ENCODE measurements around the gene OR52K1.

Gene OR52K1

DNA sequence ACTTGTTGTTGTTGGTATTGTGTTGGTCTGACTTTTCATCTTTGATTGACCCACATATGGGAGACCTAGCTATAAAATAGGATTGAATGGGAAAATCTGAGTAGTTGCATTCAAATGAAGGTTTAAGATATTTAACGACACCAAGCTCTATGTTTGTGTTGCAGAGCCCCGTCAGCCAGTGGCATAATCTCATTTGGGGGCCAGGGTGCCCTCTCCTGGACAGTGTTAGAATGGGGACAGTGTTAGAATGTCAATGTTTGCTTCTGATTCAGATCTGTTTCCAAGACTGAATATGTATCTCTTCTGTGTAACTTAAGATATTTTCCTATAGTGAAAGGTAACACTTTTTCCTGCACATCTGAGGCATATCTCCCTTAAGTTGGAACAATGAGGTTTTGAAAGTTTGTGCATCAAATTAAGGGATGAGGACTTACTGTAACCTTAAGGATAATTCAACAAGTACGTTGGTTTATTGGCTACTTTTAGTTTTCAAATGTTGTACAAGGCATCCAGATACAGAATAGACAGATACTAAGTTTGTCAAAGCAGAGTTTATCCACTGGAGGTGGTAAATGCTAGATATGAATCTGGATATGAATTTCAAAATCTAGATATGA is 57.3 kb downstream of the OR52K1 start:
- Histone ChIP-seq H3K4me2 (no peak overlapping the region), H3K4me1 (peaks cover 0 to 6% (median 0%) of the 10 kb centered on the region in 10 experiments; a peak in 1 of 20 replicates), H3K4me3 (no peak overlapping the region), H3K27me3 (no peaks in the 10 kb centered on the region), H4K20me1 (no peaks in the 10 kb centered on the region), H3K36me3 (no peaks in the 10 kb centered on the region), H3K9me3 (replicated peaks in 1 of 11) (no peaks in the 10 kb centered on the region), H3K27ac (no peak overlapping the region), H3K9ac (no peak overlapping the region)
- no peak for TF ChIP-seq Cebpa-rat (IDR thresholded peaks at IDR 0.05)

DNA sequence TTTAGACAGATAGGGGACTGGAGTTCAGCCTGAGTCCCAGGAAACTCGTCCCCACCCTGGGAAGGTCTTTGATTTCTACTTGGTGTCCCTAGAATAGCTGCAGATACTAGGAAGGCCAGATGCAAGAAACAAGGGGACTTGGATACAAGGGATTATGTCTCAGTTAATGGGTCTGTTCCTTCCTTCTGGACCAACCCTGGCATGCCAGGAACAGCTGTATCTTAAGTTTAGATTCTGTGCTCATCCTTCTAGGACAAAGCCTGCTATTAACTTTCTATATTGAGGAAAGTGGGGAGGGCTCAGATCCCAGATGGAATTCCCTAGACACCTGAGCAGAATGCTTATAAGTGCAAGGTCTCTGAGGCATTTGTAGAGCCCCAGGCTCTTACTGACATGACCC is 58.6 kb downstream of the OR52K1 start:
- TF ChIP-seq Cebpa-rat (IDR thresholded peaks at IDR 0.05), result no peak

More for the DNA sequence above, 58.6 kb downstream of the OR52K1 start:
- Histone ChIP-seq H3K27ac (no peak overlapping the region), H3K4me3 (no peak overlapping the region), H3K4me2 (no peak overlapping the region), H4K20me1 (no peaks in the 10 kb centered on the region), H3K36me3 (no peaks in the 10 kb centered on the region), H3K9me3 (replicated peaks in 1 of 11) (no peaks in the 10 kb centered on the region), H3K27me3 (no peaks in the 10 kb centered on the region), H3K4me1 (peaks cover 0 to 6% (median 0%) of the 10 kb centered on the region in 10 experiments; a peak in 1 of 20 replicates), H3K9ac (no peak overlapping the region)

Measured in BLaER1 treated with 17β-estradiol and CSF1 and Interleukin-3, amounts not matched to agents 10 nM and 100 nM (cell line).